Activated CD4-positive, alpha-beta T cell treated with anti-CD3 and anti-CD28 coated beads for 36 hours (primary cell): ENCODE results near the gene MALL. TPM values are rescaled to one million over a fixed set of nuclear protein-coding genes. Genes with fewer than 3 reads are reported as not detected.
"Not testable (repeated sequence)": the region's sequence is repeated elsewhere in the genome, so short reads cannot be mapped to it uniquely, and the experiment has no call there.

ENCODE experiments used
- ATAC-seq: fragments of 200-7000 bp; cut with Tn5 transposase; one replicate; pipeline ENCODE4 v1.10.0; 2021; ENCODE audit warnings: mild to moderate bottlenecking, moderate library complexity
- CTCF ChIA-PET: fragments of 350-600 bp; sonication (Branson Sonifier 250); formaldehyde crosslinking; loops from one replicate; lab custom pipeline; 2021; ENCODE audit warnings: antibody characterized with exemption; lab: Charles Lee
- POLR2A ChIA-PET: fragments of 350-600 bp; sonication (Branson Sonifier 250); formaldehyde crosslinking; loops from one replicate; lab custom pipeline; 2021; ENCODE audit warnings: antibody characterized with exemption, inconsistent platforms; lab: Charles Lee
- DNase-seq: peaks from one replicate; pipeline ENCODE4 v3.0.0-alpha.2; 2020
- H3K27ac Mint-ChIP-seq: one replicate; pipeline ENCODE4 v1.8.0; 2021; ENCODE audit warnings: mixed read lengths
- H3K27me3 Mint-ChIP-seq: one replicate; pipeline ENCODE4 v1.8.0; 2021; ENCODE audit warnings: mixed read lengths
- H3K36me3 Mint-ChIP-seq: one replicate; pipeline ENCODE4 v1.8.0; 2021; ENCODE audit warnings: low read depth, mixed read lengths
- H3K4me1 Mint-ChIP-seq: one replicate; pipeline ENCODE4 v1.8.0; 2021; ENCODE audit warnings: mixed read lengths
- H3K4me3 Mint-ChIP-seq: one replicate; pipeline ENCODE4 v1.8.0; 2021; ENCODE audit warnings: mild to moderate bottlenecking, moderate library complexity, mixed read lengths
- H3K9me3 Mint-ChIP-seq: one replicate; pipeline ENCODE4 v1.8.0; 2021; ENCODE audit warnings: low read depth, mixed read lengths
- intact Hi-C, 2 experiments: fragments of 100-400 bp; cut with DNase I in 1 of 2; cut with micrococcal nuclease in 1 of 2; formaldehyde crosslinking; loops; one replicate each; pipeline versions ENCODE4 v1.14.2 to v1.15.1; 2022 to 2024; cut with DNase I, micrococcal nuclease
- microRNA-seq: library from miRNA; unstranded; fragments of <30 nt; microRNA quantifications from one replicate; pipeline ENCODE4 v1.2.0, GENCODE V29; 2021; ENCODE audit warnings: borderline replicate concordance
- total RNA-seq, 2 experiments: library from RNA; stranded (reverse); gene quantifications; one replicate each; pipeline ENCODE4 v1.2.3, GENCODE V29; 2021

MALL gene
- total RNA-seq, 2 experiments from 2014 or later, result 1.6 to 2.0 TPM

- POLR2A ChIA-PET, result not testable (repeated sequence)
Measured at GRCh38 chr2:110035384-110035783, 80.2 kb downstream of the MALL start.

GRCh38 chr2:110034935-110035334 is 80.7 kb downstream of the MALL start:
- H3K27ac Mint-ChIP-seq, CTCF ChIA-PET, H3K9me3 Mint-ChIP-seq, POLR2A ChIA-PET, ATAC-seq, H3K4me3 Mint-ChIP-seq, intact Hi-C loops, H3K27me3 Mint-ChIP-seq, DNase-seq, H3K4me1 Mint-ChIP-seq, H3K36me3 Mint-ChIP-seq: not testable (repeated sequence)

More at GRCh38 chr2:110035384-110035783, 80.2 kb downstream of the MALL start:
- ATAC-seq, DNase-seq, CTCF ChIA-PET, H3K9me3 Mint-ChIP-seq, H3K4me1 Mint-ChIP-seq, H3K27me3 Mint-ChIP-seq, H3K36me3 Mint-ChIP-seq, H3K27ac Mint-ChIP-seq, H3K4me3 Mint-ChIP-seq, intact Hi-C loops: not testable (repeated sequence)

Small RNA genes within 50 kb of the gene (microRNA-seq; reads per million reads assigned to microRNA genes)
- not detected for gene MIR4267
- not detected for gene MIR4436B1

Other genes with a start within 250 kb of the MALL start
- under 1 TPM; 0.11 to 0.18 TPM for gene LIMS3, start 217.1 kb downstream of the MALL start, total RNA-seq
- gene NPHP1, start 89.2 kb upstream of the MALL start, total RNA-seq, result 1 to 10 TPM; 2.2 to 2.8 TPM
- 10 to 100 TPM; 46.3 to 55.6 TPM for gene MTLN, start 96.7 kb upstream of the MALL start, total RNA-seq